Measurements from ENCODE around the gene MUSTN1.

The MUSTN1 gene

GRCh38 chr3:52835766-52836470, 1.1 kb upstream of the MUSTN1 start:
- no peak for DNase-seq (ENCODE audit: low read depth in 3 of 3)

- DNase-seq (ENCODE audit: low read depth in 3 of 3), result no peak
Observed at GRCh38 chr3:52833202-52833601, 1.6 kb downstream of the MUSTN1 start.

- DNase-seq (ENCODE audit: low read depth in 3 of 3), result no peak
Observed at GRCh38 chr3:52831500-52832301, 3.1 kb downstream of the MUSTN1 start.

- DNase-seq (ENCODE audit: low read depth in 3 of 3), result no peak
Observed at GRCh38 chr3:52830535-52831258, 4.1 kb downstream of the MUSTN1 start, which contains the start of gene ITIH4. TSS of gene ITIH4 (minus strand) at chr3:52830672. CDS start at chr3:52830642, 30 bp downstream.

GRCh38 chr3:52829906-52830463, 4.8 kb downstream of the MUSTN1 start:
- DNase-seq (ENCODE audit: low read depth in 3 of 3), result no peak

GRCh38 chr3:52829482-52829881, 5.3 kb downstream of the MUSTN1 start:
- DNase-seq (ENCODE audit: low read depth in 3 of 3), result no peak

- no peak for DNase-seq (ENCODE audit: low read depth in 3 of 3)
Observed at GRCh38 chr3:52827866-52828376, 6.9 kb downstream of the MUSTN1 start.

- no peak for DNase-seq (ENCODE audit: low read depth in 3 of 3)
Observed at GRCh38 chr3:52827441-52827840, 7.4 kb downstream of the MUSTN1 start.

- DNase-seq (ENCODE audit: low read depth in 3 of 3), result no peak
Observed at GRCh38 chr3:52824037-52824436, 10.8 kb downstream of the MUSTN1 start.

- DNase-seq (ENCODE audit: low read depth in 3 of 3), result no peak
Observed at GRCh38 chr3:52822363-52822762, 12.5 kb downstream of the MUSTN1 start.

GRCh38 chr3:52820736-52821135, 14.1 kb downstream of the MUSTN1 start:
- no peak for DNase-seq (ENCODE audit: low read depth in 3 of 3)

GRCh38 chr3:52819936-52820335, 14.9 kb downstream of the MUSTN1 start:
- DNase-seq (ENCODE audit: low read depth in 3 of 3), result no peak

- DNase-seq (ENCODE audit: low read depth in 3 of 3), result no peak
Observed at GRCh38 chr3:52817860-52818259, 17.0 kb downstream of the MUSTN1 start.

- DNase-seq (ENCODE audit: low read depth in 3 of 3), result no peak
Observed at GRCh38 chr3:52817221-52817620, 17.6 kb downstream of the MUSTN1 start.

- no peak for DNase-seq (ENCODE audit: low read depth in 3 of 3)
Observed at GRCh38 chr3:52816654-52817053, 18.2 kb downstream of the MUSTN1 start.

GRCh38 chr3:52816199-52816598, 18.6 kb downstream of the MUSTN1 start:
- no peak for DNase-seq (ENCODE audit: low read depth in 3 of 3)

- DNase-seq (ENCODE audit: low read depth in 3 of 3), result no peak
Observed at GRCh38 chr3:52813810-52814209, 21.0 kb downstream of the MUSTN1 start.

GRCh38 chr3:52811452-52812011, 23.3 kb downstream of the MUSTN1 start:
- DNase-seq (ENCODE audit: low read depth in 3 of 3), result no peak

GRCh38 chr3:52810923-52811322, 23.9 kb downstream of the MUSTN1 start:
- DNase-seq (ENCODE audit: low read depth in 3 of 3), result no peak

GRCh38 chr3:52809662-52810377, 25.0 kb downstream of the MUSTN1 start:
- DNase-seq (ENCODE audit: low read depth in 3 of 3), result no peak

- DNase-seq (ENCODE audit: low read depth in 3 of 3), result no peak
Observed at GRCh38 chr3:52809149-52809548, 25.7 kb downstream of the MUSTN1 start.
